WTC11 (cell line): ENCODE measurements around the gene LHX4.

Source experiments
- CREB1 ChIP-seq: sonication (generic); formaldehyde crosslinking; IDR thresholded peaks from 2 replicates; pipeline ENCODE4 v1.8.0; 2023; ENCODE audit warnings: mild to moderate bottlenecking, missing genetic modification reagents
- E2F1 ChIP-seq: sonication (generic); formaldehyde crosslinking; IDR thresholded peaks from 2 replicates; pipeline ENCODE4 v1.8.0; 2022; ENCODE audit warnings: mild to moderate bottlenecking, missing genetic modification reagents
- ELF4 ChIP-seq: sonication (generic); formaldehyde crosslinking; IDR thresholded peaks from 2 replicates; pipeline ENCODE4 v1.8.1; 2022; ENCODE audit warnings: low read depth, mild to moderate bottlenecking, moderate library complexity, missing genetic modification reagents
- ESRRA ChIP-seq: sonication (generic); formaldehyde crosslinking; IDR thresholded peaks from 2 replicates; pipeline ENCODE4 v1.8.1; 2022; ENCODE audit warnings: mild to moderate bottlenecking, missing genetic modification reagents, borderline replicate concordance
- MAX ChIP-seq: sonication (generic); formaldehyde crosslinking; IDR thresholded peaks from 2 replicates; pipeline ENCODE4 v1.8.0; 2022; ENCODE audit warnings: mild to moderate bottlenecking, missing genetic modification reagents
- MXD4 ChIP-seq: fragments of 250-450 bp; sonication (Bioruptor Pico); IDR thresholded peaks from 2 replicates; pipeline ENCODE4 v1.8.0; 2021; ENCODE audit warnings: mild to moderate bottlenecking, moderate library complexity, borderline replicate concordance
- NFATC4 ChIP-seq: fragments of 250-450 bp; sonication (Bioruptor Pico); IDR thresholded peaks from 2 replicates; pipeline ENCODE4 v1.9.0; 2021; ENCODE audit warnings: mild to moderate bottlenecking
- NR2C2 ChIP-seq: sonication (generic); formaldehyde crosslinking; IDR thresholded peaks from 2 replicates; pipeline ENCODE4 v1.8.0; 2022; ENCODE audit warnings: mild to moderate bottlenecking, missing genetic modification reagents
- SP1 ChIP-seq: sonication (generic); formaldehyde crosslinking; conservative IDR thresholded peaks from 2 replicates; pipeline ENCODE4 v1.8.1; 2022; ENCODE audit warnings: missing genetic modification reagents
- TEAD4 ChIP-seq: sonication (generic); formaldehyde crosslinking; IDR thresholded peaks from 2 replicates; pipeline ENCODE4 v1.8.0; 2022; ENCODE audit warnings: mild to moderate bottlenecking, missing genetic modification reagents
- TP53 ChIP-seq: sonication (generic); formaldehyde crosslinking; IDR thresholded peaks from 2 replicates; pipeline ENCODE4 v1.8.1; 2023; ENCODE audit warnings: mild to moderate bottlenecking, missing genetic modification reagents
- USF2 ChIP-seq: sonication (generic); formaldehyde crosslinking; IDR thresholded peaks from 2 replicates; pipeline ENCODE4 v1.8.1; 2023; ENCODE audit warnings: mild to moderate bottlenecking, missing genetic modification reagents, moderate library complexity
- ZNF121 ChIP-seq: sonication (generic); formaldehyde crosslinking; IDR thresholded peaks from 2 replicates; pipeline ENCODE4 v1.8.0; 2023; ENCODE audit warnings: missing genetic modification reagents
- TF ChIP-seq, protein P1 (sequence below): fragments of 200-600 bp; IDR thresholded peaks from 2 replicates; pipeline ENCODE4 v1.8.0; 2022; ENCODE audit warnings: antibody characterized with exemption

DNA sequence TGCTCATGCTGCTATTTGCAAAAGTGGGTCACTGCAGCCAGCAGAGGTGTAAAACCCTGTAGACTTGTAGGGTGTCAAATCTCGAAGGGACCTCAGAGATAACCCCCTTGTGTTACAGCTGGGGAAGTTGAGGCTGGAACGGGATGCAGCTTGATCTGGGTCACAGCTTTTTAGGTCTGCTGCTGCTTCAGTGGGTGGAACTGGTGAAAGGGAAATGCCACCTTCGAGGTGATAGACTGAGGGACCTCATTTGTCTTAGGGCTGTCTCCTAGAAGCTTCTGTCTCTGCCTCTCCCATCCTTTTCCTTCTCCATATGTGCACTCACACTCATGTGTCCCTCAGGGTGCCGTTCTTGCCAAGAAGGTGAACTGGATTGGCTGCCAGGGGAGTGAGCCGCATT, 40.0 kb upstream of the LHX4 start:
- TF ChIP-seq CREB1 (CRISPR knock-in tag) (no peak), USF2 (CRISPR knock-in tag) (no peak), MAX (CRISPR knock-in tag) (no peak), TP53 (CRISPR knock-in tag) (no peak), ESRRA (CRISPR knock-in tag) (no peak), ELF4 (CRISPR knock-in tag) (no peak), E2F1 (CRISPR knock-in tag) (no peak), MXD4 (CRISPR knock-in tag) (no peak), NFATC4 (CRISPR knock-in tag) (no peak), SP1 (CRISPR knock-in tag) (no peak), ZNF121 (CRISPR knock-in tag) (no peak), NR2C2 (CRISPR knock-in tag) (no peak), TEAD4 (CRISPR knock-in tag) (no peak)
- TF ChIP-seq, protein P1, sequence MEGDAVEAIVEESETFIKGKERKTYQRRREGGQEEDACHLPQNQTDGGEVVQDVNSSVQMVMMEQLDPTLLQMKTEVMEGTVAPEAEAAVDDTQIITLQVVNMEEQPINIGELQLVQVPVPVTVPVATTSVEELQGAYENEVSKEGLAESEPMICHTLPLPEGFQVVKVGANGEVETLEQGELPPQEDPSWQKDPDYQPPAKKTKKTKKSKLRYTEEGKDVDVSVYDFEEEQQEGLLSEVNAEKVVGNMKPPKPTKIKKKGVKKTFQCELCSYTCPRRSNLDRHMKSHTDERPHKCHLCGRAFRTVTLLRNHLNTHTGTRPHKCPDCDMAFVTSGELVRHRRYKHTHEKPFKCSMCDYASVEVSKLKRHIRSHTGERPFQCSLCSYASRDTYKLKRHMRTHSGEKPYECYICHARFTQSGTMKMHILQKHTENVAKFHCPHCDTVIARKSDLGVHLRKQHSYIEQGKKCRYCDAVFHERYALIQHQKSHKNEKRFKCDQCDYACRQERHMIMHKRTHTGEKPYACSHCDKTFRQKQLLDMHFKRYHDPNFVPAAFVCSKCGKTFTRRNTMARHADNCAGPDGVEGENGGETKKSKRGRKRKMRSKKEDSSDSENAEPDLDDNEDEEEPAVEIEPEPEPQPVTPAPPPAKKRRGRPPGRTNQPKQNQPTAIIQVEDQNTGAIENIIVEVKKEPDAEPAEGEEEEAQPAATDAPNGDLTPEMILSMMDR = no peak
